Activated naive CD4-positive, alpha-beta T cell treated with anti-CD3 and anti-CD28 coated beads, Interleukin-2, amount 50 U/mL, for 16 hours (primary cell): ENCODE data around the gene SMIM26.
A peak's percentile ranks its signal among the peaks of the same experiment; 100 is the strongest.
"Not testable (repeated sequence)": the region's sequence is repeated elsewhere in the genome, so short reads cannot be mapped to it uniquely, and the experiment has no call there.

Experiments
- DNase-seq: peaks from one replicate; pipeline ENCODE4 v3.0.0-alpha.2; 2020

The SMIM26 gene, protein sequence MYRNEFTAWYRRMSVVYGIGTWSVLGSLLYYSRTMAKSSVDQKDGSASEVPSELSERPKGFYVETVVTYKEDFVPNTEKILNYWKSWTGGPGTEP

DNA sequence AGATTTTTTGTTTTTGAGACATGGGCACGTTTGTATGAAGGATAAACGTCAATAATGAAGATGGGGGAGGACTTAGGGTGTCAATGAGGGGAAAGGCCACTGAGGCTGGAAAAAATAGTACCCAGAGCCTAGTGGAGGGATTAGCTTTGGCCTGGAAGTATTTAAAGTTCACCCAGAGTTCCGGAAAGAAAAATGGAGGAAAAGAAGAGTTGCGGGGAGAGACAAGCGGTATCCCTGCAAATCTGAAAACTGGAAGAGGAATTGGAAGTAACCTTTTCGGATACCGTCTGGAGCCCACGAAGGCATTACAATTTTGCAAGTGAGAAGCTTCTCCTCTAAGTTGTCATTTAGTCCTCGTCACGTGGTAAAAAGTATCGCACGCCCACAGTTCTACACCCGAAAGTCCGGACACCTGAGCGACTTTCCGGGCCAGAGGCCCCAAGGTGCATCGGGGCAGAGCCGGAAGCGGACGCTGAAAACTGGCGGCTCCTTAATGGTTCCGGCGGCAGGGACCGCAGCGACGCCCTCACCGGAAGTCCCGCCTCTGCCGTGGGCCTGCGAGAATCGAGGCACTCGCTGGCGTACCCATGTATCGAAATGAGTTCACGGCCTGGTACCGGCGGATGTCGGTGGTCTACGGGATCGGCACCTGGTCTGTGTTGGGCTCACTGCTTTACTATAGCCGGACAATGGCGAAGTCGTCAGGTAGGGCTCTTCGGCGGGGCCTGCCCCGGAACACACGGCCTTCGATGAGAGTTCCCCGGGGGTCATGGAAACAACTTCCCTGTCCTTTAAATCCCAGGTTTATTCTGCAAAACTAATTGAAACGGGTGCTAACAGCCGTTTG, at the start of gene SMIM26:
SMIM26 (plus strand) TSS at position 541 of the 847 bp plus-strand sequence; CDS start at position 588, 47 bp downstream.
- DNase-seq, result peak; percentile 96

DNA sequence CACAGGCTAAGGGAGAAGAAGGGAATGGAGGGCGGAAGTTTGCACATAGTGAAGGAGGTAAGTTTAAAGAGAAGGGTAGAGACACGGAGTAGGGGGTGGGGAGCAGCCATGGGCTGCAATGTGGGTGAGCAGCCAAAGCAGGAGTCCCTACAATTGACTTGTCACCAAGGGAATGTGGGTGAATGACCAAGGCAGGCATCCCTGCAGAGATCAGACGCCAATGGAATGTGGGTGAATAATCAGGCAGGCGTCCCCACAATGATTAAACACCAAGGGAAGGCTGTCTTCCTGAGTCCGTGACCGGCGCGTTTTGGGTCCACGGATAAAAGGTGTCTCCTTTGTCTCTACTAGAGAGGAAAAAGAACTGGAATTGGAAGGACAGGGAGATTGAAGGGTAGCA, 45.2 kb upstream of the SMIM26 start:
- DNase-seq, result not testable (repeated sequence)

DNA sequence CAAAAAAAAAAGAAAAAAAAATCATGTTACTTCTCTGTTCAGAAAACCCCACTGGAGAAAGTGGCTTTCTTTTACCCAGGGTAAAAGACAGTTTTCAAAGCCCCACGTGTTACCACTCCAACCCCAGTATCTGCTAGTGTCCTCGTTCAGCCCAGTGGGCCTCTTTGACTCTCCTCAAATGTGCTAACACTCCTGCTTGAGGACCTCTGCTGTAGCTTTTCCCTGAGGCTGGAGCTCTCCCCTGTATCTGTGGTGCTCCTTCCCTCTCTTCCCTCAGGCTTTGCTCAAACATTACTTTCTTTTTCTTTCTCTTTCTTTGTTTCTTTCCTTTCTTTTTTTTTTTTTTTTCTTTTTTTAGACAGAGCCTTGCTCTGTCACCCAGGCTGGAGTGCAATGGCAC, 44.2 kb upstream of the SMIM26 start:
- DNase-seq, result no peak

DNA sequence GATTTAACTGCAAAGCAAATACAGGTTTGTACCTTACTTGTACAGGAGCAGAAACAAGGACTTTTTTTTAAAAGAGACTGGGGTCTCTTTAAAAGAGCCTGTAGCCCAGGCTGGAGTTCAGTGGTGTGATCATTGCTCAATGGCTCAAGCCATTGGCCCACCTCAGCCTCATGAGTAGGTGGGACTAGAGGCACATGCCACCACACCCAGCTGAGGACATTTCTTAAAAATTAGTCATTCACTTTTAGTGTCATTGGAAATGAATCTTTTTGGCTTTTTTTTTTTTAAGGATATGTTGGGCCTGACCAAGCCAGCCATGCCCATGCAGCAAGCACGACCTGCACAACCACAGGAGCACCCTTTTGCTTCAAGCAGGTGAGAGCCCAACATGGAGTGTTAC, 42.6 kb upstream of the SMIM26 start:
- DNase-seq, result no peak

DNA sequence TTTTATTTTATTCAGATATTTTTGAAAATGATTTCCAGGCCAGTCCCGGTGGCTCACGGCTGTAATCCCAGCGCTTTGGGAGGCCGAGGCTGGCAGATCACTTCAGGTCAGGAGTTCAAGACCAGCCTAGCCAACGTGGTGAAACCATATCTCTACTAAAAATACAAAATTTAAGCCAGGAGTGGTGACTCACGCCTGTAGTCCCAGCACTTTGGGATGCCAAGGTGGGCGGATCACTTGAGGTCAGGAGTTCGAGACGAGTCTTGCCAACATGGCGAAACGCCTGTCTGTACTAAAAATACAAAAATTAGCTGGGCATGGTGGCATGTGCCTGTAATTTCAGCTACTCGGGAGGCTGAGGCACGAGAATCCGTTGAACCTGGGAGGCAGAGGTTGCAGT, 40.5 kb upstream of the SMIM26 start:
- DNase-seq, result not testable (repeated sequence)

DNA sequence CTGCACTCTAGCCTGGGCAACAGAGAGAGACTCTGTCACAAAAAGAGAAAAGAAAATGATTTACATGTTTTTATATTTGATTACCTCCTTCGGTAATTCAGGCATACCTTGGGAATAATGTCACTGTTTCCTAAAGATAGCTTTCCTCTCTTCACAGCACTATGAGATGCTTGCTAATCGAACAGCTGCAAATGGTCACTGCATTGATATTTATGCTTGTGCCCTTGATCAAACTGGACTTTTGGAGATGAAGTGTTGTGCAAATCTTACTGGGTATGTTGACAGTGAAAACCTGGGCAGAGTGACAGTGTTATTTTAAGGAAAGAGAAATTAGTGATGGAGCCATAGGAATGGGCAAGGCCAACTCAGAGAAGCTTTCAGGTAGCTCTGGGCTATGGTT, 39.9 kb upstream of the SMIM26 start:
- DNase-seq, result no peak

DNA sequence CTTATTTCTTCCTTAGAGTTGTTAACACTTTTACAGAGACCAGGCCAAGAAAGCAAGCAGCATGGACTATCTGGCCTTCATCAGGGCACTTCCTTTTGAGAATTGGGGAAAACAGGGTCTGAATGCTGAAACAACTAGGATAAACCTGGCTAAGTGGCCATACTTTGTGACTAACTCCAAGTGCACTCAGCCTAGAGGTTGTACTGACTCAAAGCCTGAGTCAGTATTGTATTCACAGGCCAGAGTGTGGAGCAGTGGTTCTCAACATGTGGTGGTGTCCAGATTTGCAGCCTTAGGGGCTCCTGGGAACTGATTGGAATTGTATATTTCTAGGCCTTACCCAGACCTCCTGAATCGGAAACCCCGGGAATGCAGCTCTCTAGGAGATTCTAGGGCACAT, 39.4 kb upstream of the SMIM26 start:
- DNase-seq, result no peak

DNA sequence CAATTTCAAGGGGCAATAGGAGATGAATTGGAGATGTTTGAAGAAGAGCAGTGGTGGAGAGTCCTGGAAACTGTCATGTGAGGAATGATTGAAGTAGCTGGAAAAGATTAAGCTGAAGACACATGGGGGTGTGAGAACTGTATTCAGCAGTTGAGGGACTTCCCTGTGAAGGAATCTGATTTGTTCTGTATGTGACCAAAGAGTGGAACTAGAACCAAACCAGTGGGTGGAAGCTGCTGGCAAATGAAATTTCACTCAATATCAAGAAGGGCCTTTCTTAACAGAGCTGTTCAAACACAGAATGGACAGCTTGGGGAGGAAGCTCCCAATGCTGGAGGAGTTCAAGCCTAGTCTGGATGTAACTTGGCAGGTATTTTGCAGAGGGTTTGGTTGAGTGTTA, 38.2 kb upstream of the SMIM26 start:
- DNase-seq, result no peak

DNA sequence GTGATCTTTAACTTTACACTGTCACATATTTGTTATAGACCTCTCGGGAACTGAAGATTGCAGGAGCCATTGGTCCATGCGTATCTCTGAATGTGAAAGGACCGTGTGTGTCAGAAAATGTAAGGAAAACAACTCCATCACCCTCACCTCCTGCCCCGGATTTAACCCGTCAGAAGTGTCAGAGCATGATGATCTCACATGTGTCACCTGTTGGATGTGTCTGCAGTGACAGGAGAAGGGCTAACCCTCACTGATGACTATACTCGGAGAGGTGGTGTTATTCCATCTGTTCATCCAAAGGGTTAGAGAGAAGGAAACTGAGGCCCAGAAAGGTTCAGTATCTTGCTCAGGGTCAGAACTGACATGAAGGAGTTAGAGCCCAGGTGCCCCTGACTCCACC, 34.6 kb upstream of the SMIM26 start:
- no peak for DNase-seq

DNA sequence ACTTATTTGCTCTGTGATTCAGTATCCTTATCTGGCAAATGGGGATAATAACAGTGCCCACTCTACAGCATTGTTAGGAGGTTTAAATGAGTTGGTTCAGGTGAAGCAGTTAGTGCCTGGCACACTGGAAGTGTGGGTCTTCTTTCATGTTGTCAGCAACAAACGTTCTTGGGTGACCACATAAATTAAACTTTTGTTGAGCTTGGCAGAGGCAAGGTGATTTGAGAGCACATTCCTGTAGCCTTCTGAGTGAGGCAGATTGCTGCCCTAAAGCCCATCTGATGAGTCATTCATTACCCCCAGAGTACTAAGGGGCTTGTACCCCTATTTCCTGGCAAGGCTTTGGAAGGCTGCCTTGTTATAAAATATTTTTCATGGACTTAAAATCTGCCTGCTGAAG, 33.7 kb upstream of the SMIM26 start:
- no peak for DNase-seq

DNA sequence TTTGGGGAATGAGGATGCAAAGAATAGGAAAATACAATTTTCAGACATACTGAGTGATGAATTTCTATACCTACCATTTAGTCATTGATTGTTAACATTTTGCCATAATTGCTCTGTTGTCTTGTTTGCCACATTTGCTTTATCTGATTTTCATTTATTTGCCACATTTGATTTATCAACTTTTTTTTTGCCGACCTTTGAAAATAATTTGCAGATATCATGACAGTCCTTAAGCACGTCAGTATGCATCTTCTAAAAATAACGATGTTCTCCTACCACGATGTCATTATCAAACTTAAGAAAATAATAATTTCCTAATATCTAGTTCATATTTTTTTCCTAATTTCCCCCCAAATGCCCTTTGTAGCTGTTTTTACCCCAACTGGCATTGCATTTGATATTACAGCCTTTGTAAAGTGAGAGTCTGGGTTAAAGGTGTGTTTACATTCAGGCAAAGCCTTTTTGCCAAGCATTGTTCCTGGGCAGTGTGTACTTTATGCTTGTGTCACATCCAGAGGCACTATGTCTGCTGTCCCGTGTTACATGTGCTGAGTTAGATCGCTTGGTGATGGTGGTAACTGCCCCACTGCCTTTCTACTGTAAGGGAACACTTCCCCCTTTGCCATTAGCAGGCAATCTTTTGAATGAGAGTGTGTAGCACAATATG, 33.1 kb upstream of the SMIM26 start:
- DNase-seq, result no peak

DNA sequence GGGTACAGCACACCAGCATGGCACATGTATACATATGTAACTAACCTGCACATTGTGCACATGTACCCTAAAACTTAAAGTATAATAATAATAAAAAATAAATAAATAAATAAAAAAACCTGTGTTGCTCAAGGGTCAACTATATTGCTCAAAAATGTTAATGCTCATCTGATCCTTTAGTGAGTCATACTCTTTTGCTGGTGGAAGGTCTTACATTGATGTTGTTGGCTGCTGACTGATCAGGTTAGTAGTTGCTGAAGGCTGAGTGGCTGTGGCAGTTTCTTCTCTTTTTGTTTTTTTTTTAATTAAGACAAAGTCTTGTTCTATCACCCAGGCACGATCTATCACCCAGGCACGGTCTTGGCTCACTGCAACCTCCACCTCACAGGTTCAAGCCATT, 29.6 kb upstream of the SMIM26 start:
- DNase-seq, result no peak

DNA sequence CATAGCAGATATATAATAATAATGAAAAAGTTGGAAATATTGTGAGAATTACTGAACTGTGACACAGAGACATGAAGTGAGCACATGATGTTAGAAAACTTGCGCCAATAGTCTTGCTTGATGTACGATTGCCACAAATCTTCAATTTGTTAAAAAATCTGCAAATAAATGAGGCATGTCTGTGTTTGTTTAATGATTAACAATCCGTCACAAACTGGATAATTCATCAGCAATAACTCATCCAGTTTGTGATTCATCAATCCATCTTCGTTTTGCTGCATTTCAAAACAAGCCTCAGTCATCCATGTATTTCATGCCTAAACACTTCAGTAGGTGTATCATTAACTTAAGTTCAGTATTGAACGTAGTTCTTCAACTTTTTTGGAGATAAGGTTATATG, 25.5 kb upstream of the SMIM26 start:
- DNase-seq, result no peak

DNA sequence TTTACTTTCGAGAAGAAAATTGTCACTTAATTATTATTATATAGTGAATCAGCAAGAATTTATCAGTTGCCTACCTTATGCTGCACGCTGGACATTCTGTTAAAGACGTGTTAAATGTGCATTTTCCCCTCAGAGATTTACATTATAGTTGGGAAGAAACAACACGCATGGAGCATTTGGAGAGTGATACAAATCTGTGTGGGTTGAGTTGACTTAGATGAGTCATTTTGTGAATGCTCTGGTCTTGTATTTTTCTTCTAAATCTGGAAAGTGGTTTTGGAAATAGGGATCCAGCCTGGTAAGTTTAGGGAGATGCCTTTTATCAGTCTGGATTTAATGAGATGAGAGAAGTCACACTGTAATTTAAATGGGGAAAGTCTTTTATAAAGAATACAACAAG, 24.0 kb upstream of the SMIM26 start:
- DNase-seq, result no peak

DNA sequence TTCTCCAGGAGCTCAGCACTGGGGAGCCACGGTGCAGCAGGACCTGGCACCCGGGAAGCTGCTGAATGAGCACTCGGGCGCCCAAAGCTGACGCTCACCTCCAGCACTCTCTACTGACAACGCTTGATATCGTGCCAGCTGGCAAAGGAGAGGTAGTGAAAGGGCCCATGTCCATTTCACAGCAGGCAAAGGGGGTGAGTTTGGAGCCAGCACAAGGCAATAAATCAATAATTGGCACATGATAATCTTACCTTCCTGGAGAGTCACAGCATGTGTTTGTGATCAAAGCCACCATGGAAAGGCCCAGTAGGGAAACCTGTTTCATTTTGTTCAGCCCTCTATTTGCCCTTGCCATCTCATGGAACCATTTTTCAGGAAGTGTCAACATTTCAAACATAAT, 23.3 kb upstream of the SMIM26 start:
- DNase-seq, result no peak

DNA sequence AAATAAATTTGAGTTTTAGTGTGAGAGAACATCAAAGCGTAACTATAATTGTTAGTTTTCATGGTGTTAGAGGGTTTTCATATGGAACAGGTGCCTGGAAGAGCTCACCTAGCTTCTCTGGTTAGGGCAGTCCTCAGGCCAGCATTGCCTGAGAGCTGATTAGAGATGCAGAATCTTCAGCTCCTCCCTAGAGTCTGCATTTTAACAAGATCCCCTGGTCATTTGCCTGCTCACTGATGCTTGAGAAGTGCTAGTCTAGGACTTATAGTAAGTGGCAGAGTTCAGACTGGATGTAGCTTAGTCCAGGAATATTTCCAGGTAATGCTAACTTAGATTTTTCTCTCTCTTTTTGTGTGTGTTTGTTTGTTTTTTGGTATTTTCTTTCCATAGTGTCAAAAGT, 21.7 kb upstream of the SMIM26 start:
- DNase-seq, result no peak

DNA sequence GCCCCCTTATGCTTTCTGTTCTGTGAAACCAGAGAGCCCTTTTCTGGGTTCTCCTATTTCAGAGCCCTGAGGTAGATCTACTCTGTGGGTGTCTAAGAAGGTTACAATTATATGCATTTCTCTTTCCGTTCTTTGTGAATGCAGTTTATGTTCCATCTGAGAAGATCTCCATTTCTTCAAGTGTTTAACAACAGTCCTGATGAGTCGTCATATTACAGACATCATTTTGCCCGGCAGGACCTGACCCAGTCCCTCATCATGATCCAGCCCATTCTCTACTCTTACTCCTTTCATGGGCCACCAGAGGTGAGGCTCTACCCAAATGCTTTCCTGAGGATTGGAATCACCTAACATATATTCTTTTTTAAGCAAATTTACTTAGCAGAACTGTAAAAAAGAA, 18.8 kb upstream of the SMIM26 start:
- DNase-seq, result no peak

DNA sequence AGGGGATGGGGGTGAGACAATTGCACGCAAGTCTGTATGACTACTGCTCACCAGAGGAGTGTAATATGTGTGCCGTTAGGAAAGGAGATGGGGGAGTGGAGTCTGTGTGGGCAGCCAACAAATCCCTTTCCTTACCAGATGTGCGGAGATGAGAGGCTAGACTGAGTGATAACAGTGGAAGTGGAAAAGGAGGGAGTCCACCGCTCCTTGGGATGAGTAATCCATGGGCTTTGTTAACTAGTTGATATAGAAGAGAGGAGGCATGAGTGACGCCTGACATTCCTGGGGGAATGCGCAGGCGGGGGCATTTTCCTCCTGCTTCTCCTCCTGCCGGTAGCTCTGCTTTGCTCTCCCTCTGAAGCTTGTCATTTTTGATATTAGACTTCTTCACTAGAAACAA, 13.5 kb upstream of the SMIM26 start:
- no peak for DNase-seq

DNA sequence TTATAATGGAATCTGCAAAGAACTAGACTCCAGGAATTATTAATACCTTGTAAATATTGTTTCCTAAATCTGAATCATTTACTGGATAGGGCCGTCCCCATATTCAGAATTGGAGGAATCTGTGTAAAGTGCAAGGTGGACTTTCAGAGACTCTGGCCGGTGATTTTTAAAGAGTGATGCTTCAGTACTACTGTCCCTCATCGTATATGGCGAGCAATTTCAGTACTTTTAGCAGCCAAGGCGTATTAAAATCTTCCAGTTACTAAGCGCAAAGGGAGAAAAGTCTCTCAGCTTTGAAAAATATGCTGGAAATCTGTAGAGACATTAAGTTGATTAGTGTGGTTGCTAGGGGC, 483 bp downstream of the SMIM26 start:
- no peak for DNase-seq

DNA sequence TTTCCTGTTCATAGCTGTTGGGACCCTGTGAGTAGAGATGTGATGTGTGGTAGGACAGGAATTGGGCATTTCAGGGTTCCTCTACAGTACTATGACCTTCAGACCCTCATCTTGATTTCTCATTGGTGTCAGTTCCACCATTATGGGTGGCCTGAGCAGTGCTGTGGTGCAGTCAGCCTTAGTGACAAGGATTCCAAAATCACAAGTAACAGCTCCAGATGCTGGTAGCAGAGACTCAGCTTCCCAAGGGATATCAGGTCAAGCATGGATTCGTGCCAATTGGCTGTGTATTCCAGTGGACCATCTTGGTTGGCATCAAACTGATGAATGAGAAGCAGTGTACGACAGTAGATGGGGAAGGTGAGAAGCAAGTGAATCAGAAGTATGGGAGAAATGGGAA, 3.8 kb downstream of the SMIM26 start:
- DNase-seq, result no peak

DNA sequence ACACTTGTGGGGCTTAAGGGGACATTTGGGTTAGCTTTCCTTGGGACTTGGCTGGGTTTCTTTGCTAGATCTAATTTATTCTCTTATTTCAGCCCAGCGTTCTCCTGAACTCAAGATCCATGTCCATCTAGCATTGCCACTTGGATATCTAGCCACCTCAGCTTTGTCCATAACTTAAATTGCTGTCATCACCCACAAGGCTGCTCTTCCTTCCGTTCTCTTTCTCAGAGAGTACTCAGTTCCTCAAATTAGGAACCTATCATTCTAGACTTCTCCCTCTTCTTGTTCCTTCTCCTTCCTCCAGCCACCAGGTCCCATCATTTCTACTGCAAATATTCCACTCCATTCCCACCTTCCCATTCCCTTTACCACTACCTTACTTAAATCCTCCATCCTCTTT, 4.3 kb downstream of the SMIM26 start:
- DNase-seq, result no peak

DNA sequence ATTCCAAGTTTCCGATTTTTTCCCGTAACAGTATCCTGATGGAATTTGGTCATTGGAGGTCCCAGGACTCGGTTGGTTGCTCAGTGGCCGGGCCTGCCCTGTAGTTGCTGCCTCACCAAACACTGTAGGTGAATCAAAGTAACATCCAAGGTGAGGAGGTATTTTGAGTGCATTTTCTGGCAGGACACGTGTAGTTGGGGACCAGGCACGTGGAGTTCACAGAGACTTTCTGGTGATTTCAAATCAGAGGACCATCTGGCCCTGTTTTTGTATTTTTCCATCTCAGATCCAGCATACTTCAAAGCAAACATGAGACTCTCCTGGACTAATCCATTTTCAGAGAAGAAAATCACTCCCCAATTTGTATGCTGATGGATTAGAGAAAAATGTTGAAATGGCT, 10.7 kb downstream of the SMIM26 start:
- no peak for DNase-seq

DNA sequence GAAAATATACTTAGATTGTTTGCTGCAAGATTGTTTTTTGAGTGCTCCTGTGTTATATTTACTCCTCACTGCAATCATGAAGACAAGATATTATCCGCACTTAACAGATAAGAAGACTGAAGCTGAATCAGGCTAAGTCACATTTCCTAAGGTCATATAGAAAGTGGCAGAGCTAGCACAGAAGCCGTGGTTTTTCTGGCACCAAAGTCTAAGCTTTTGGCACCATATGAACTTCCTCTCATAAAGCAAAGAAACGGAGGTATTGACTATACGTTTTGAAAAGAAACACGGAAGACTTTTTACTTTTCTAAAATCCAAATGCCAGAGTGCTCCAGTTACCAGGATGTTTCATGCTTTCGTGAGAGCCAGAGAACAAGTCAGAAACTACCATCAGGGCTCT, 11.3 kb downstream of the SMIM26 start:
- no peak for DNase-seq

DNA sequence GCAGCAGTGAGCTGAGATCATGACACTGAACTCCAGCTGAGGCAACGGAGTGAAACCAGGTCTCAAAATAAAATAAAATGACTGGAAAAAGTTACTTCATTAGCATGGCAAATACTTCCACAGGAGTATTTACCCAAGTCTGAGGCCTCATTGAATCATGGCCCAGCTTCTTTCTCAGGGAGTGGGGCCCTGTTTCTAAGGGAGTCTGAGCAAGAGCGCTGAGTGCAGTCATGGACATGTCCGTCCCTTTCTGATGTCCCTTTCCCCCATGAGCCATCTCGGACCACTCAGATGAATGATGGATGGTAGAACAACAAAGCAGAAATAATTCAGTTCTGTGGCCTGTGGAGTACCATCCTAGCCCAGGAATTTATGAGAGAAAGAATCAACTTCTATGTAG, 12.8 kb downstream of the SMIM26 start:
- no peak for DNase-seq

DNA sequence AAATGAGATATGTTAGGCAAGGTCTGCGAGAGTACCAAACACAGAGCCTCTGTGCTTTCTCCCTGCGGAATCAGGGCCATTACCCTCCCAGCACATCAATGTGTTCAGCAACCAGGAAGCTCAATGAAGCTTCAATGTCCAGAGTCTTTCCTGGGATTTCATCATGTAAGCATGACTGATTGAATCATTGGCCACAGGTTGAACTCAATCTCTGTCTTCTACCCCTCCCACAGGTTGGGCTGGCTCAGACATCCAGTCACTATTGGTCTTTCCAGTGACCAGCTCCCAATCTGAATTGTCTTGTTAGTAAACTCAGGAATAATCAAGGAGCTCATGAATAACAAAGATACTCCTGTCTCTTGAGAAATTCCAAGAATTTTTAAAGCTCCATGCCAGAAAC, 17.9 kb downstream of the SMIM26 start:
- DNase-seq, result no peak
